Neural cell (in vitro differentiated cells): Measurements from ENCODE around the gene SKAP1. TPM values are rescaled to one million over a fixed set of nuclear protein-coding genes. Genes with fewer than 3 reads are reported as not detected.

ENCODE experiments used
- H2AFZ ChIP-seq: fragments of 200-600, 300-800 bp; sonication (generic), shearing (Covaris generic); 2 replicates; pipeline ENCODE4 v1.6.0; 2014; ENCODE audit warnings: low read depth, mild to moderate bottlenecking, antibody characterized with exemption, low read length, moderate library complexity
- H3F3A ChIP-seq: fragments of 200-600 bp; shearing (Covaris generic); 2 replicates; pipeline ENCODE4 v1.6.1; 2016; ENCODE audit warnings: mild to moderate bottlenecking, moderate library complexity, mixed read lengths, antibody characterized with exemption, low read length; ENCODE audit not compliant: insufficient read depth, poor library complexity, severe bottlenecking
- H3K27ac ChIP-seq: fragments of 200-600, 300-800 bp; sonication (generic), shearing (Covaris generic); 2 replicates; pipeline ENCODE4 v1.5.1; 2014; ENCODE audit warnings: mild to moderate bottlenecking, low read length, moderate library complexity
- H3K27me3 ChIP-seq: fragments of 300-800, 200-600 bp; sonication (generic), shearing (Covaris generic); 2 replicates; pipeline ENCODE4 v1.6.0; 2014; ENCODE audit warnings: mild to moderate bottlenecking, low read depth, low read length, moderate library complexity; ENCODE audit not compliant: insufficient read depth
- H3K36me3 ChIP-seq: fragments of 300-800, 200-600 bp; sonication (generic), shearing (Covaris generic); 2 replicates; pipeline ENCODE4 v1.5.1; 2014; ENCODE audit warnings: mild to moderate bottlenecking, antibody characterized with exemption, low read length, moderate library complexity; ENCODE audit not compliant: insufficient read depth
- H3K4me2 ChIP-seq: fragments of 300-800, 200-600 bp; sonication (generic), shearing (Covaris generic); 2 replicates; pipeline ENCODE4 v1.6.0; 2014; ENCODE audit warnings: mild to moderate bottlenecking, low read length
- H3K4me3 ChIP-seq: fragments of 300-800, 200-600 bp; sonication (generic), shearing (Covaris generic); 2 replicates; pipeline ENCODE4 v1.5.1; 2014; ENCODE audit warnings: mild to moderate bottlenecking, low read length, moderate library complexity
- H3K79me2 ChIP-seq: fragments of 200-600 bp; shearing (Covaris generic); replicated peaks from 2 replicates; pipeline ENCODE4 v1.6.0; 2014; ENCODE audit warnings: mild to moderate bottlenecking, low read length, moderate library complexity; ENCODE audit not compliant: insufficient read depth
- H3K9ac ChIP-seq: fragments of 300-800, 200-600 bp; sonication (generic), shearing (Covaris generic); 2 replicates; pipeline ENCODE4 v1.6.1; 2016; ENCODE audit warnings: mild to moderate bottlenecking, low read length, mixed read lengths
- H3K9me2 ChIP-seq: fragments of 200-600 bp; shearing (Covaris generic); 2 replicates; pipeline ENCODE4 v1.6.1; 2016; ENCODE audit warnings: mild to moderate bottlenecking, low read length, mixed read lengths; ENCODE audit not compliant: insufficient read depth
- H3K9me3 ChIP-seq: fragments of 200-600, 300-800 bp; sonication (generic), shearing (Covaris generic); 2 replicates; pipeline ENCODE4 v1.6.1; 2016; ENCODE audit warnings: mild to moderate bottlenecking, mixed run types, low read length, moderate library complexity, mixed read lengths
- H4K20me1 ChIP-seq: fragments of 200-600 bp; shearing (Covaris generic); 2 replicates; pipeline ENCODE4 v1.6.1; 2016; ENCODE audit warnings: mild to moderate bottlenecking, mixed run types; ENCODE audit not compliant: insufficient read depth
- CTCF ChIP-seq: fragments of 450-650 bp; IDR thresholded peaks from 2 replicates; pipeline ENCODE4 v1.5.1; 2014; ENCODE audit warnings: antibody characterized with exemption, mild to moderate bottlenecking, moderate library complexity; ENCODE audit not compliant: poor library complexity, severe bottlenecking
- EP300 ChIP-seq: fragments of 450-650 bp; conservative IDR thresholded peaks from 2 replicates; pipeline ENCODE4 v1.6.1; 2014; ENCODE audit warnings: antibody characterized with exemption, mild to moderate bottlenecking, moderate library complexity; ENCODE audit not compliant: poor library complexity, severe bottlenecking
- EZH2 ChIP-seq: fragments of 200-600, 300-800 bp; shearing (Covaris generic), sonication (generic); IDR thresholded peaks from 2 replicates; pipeline ENCODE4 v1.6.1; 2014; ENCODE audit warnings: antibody characterized with exemption, low read length, borderline replicate concordance, mild to moderate bottlenecking; ENCODE audit not compliant: insufficient read depth, poor library complexity, severe bottlenecking
- MXI1 ChIP-seq: fragments of 450-650 bp; conservative IDR thresholded peaks from 2 replicates; pipeline ENCODE4 v1.6.1; 2014; ENCODE audit warnings: antibody characterized with exemption, mild to moderate bottlenecking; ENCODE audit not compliant: poor library complexity, severe bottlenecking
- POLR2AphosphoS5 ChIP-seq: IDR thresholded peaks from 2 replicates; pipeline ENCODE4 v1.6.1; 2012
- RAD21 ChIP-seq: fragments of 450-650 bp; conservative IDR thresholded peaks from 2 replicates; pipeline ENCODE4 v1.6.1; 2014; ENCODE audit warnings: antibody characterized with exemption, mild to moderate bottlenecking, moderate library complexity
- REST ChIP-seq: IDR thresholded peaks from 2 replicates; pipeline ENCODE4 v1.6.1; 2012; ENCODE audit warnings: borderline replicate concordance
- SMC3 ChIP-seq: fragments of 450-650 bp; conservative IDR thresholded peaks from 2 replicates; pipeline ENCODE4 v1.6.1; 2014; ENCODE audit warnings: antibody characterized with exemption, mild to moderate bottlenecking, moderate library complexity; ENCODE audit not compliant: poor library complexity
- TAF1 ChIP-seq: IDR thresholded peaks from 2 replicates; pipeline ENCODE4 v1.6.1; 2012; ENCODE audit warnings: low read depth
- polyA plus RNA-seq: library from polyadenylated mRNA; depleted of rRNA; stranded (reverse); fragments of >200 nt; gene quantifications from 2 replicates; pipeline ENCODE4 v1.2.3, GENCODE V29; 2014

Gene SKAP1
- polyA plus RNA-seq, 1 donor from 2014 or later = 0.63 TPM

GRCh38 chr17:48378238-48378637, 51.8 kb downstream of the SKAP1 start:
- Histone ChIP-seq H3K9me2 (no peaks in the 10 kb centered on the region), H3K36me3 (no peaks in the 10 kb centered on the region), H3K9ac (no peak overlapping the region), H3F3A (no peaks in the 10 kb centered on the region), H3K4me3 (no peak overlapping the region), H3K27ac (no peak overlapping the region), H2AFZ (no peak overlapping the region), H3K4me2 (no peak overlapping the region), H3K79me2 (no peaks in the 10 kb centered on the region), H3K9me3 (no peaks in the 10 kb centered on the region), H3K27me3 (no peaks in the 10 kb centered on the region), H4K20me1 (no peaks in the 10 kb centered on the region)
- TF ChIP-seq TAF1 = no peak
- TF ChIP-seq MXI1 = no peak
- TF ChIP-seq POLR2AphosphoS5 = no peak
- no peak for TF ChIP-seq SMC3
- TF ChIP-seq EP300 = no peak
- no peak for TF ChIP-seq RAD21
- TF ChIP-seq CTCF = no peak
- TF ChIP-seq EZH2 = no peak
- TF ChIP-seq REST = no peak

GRCh38 chr17:48376682-48377325, 53.2 kb downstream of the SKAP1 start:
- Histone ChIP-seq H3F3A (no peaks in the 10 kb centered on the region), H3K4me3 (no peak overlapping the region), H3K4me2 (no peak overlapping the region), H3K9me2 (no peaks in the 10 kb centered on the region), H3K79me2 (no peaks in the 10 kb centered on the region), H2AFZ (no peak overlapping the region), H3K9ac (no peak overlapping the region), H3K27me3 (no peaks in the 10 kb centered on the region), H3K27ac (no peak overlapping the region), H3K9me3 (no peaks in the 10 kb centered on the region), H3K36me3 (no peaks in the 10 kb centered on the region), H4K20me1 (no peaks in the 10 kb centered on the region)
- TF ChIP-seq MXI1 = no peak
- TF ChIP-seq SMC3 = no peak
- no peak for TF ChIP-seq CTCF
- TF ChIP-seq RAD21 = no peak
- no peak for TF ChIP-seq TAF1
- no peak for TF ChIP-seq EZH2
- TF ChIP-seq POLR2AphosphoS5 = no peak
- no peak for TF ChIP-seq REST
- TF ChIP-seq EP300 = no peak
